Ishikawa (cell line): ENCODE results near the gene SDHAF4.

Experiments
- CEBPB ChIP-seq: IDR thresholded peaks from 2 replicates; pipeline ENCODE4 v1.6.1; 2012
- EP300 ChIP-seq: IDR thresholded peaks from 2 replicates; pipeline ENCODE4 v1.6.1; 2012; ENCODE audit warnings: borderline replicate concordance
- MAX ChIP-seq: IDR thresholded peaks from 2 replicates; pipeline ENCODE4 v1.6.1; 2012
- REST ChIP-seq: IDR thresholded peaks from 2 replicates; pipeline ENCODE4 v1.6.1; 2012; ENCODE audit warnings: low read depth, mild to moderate bottlenecking
- TAF1 ChIP-seq: IDR thresholded peaks from 2 replicates; pipeline ENCODE4 v1.6.1; 2012; ENCODE audit warnings: low read depth, mild to moderate bottlenecking
- TCF12 ChIP-seq: IDR thresholded peaks from 2 replicates; pipeline ENCODE4 v1.6.1; 2012; ENCODE audit warnings: low read depth
- TEAD4 ChIP-seq: IDR thresholded peaks from 2 replicates; pipeline ENCODE4 v1.6.1; 2012
- USF1 ChIP-seq: IDR thresholded peaks from 2 replicates; pipeline ENCODE4 v1.6.1; 2012
- YY1 ChIP-seq: IDR thresholded peaks from 2 replicates; pipeline ENCODE4 v1.6.1; 2012; ENCODE audit warnings: low read depth
- ZBTB7A ChIP-seq: IDR thresholded peaks from 2 replicates; pipeline ENCODE4 v1.6.1; 2012; ENCODE audit warnings: low read depth

- TF ChIP-seq YY1 (no peak), EP300 (no peak), TAF1 (no peak), CEBPB (no peak), REST (no peak), TEAD4 (no peak), TCF12 (no peak), USF1 (no peak), MAX (no peak), ZBTB7A (no peak)
Measured at GRCh38 chr6:70622461-70622860, 55.7 kb downstream of the SDHAF4 start.
